Liver (tissue), 9 donors: Measurements from ENCODE around the gene BRD1. TPM values are rescaled to one million over a fixed set of nuclear protein-coding genes. Genes with fewer than 3 reads are reported as not detected.

ENCODE experiments used
- DNase-seq: peaks from one replicate; pipeline ENCODE4 v3.0.0-alpha.2; 2017; ENCODE audit warnings: low spot score
- H3K27ac ChIP-seq, 2 donors: one replicate each; pipeline ENCODE4 v1.7.0; 2013; ENCODE audit warnings: inconsistent platforms in 2 of 2, low read length in 2 of 2, control low read depth in 1 of 2, low read depth in 1 of 2, mild to moderate bottlenecking in 1 of 2
- H3K27me3 ChIP-seq, 4 donors: one replicate each; pipeline versions ENCODE4 v1.6.1 to v1.7.0; 2013; ENCODE audit warnings: low read length in 3 of 4, inconsistent platforms in 1 of 4, mild to moderate bottlenecking in 1 of 4, moderate library complexity in 1 of 4; ENCODE audit not compliant: control insufficient read depth in 4 of 4, insufficient read depth in 4 of 4
- H3K36me3 ChIP-seq, 4 donors: one replicate each; pipeline versions ENCODE4 v1.6.1 to v1.7.0; 2013; ENCODE audit warnings: low read length in 3 of 4, mild to moderate bottlenecking in 3 of 4, low read depth in 1 of 4, moderate library complexity in 1 of 4; ENCODE audit not compliant: control insufficient read depth in 4 of 4, insufficient read depth in 3 of 4
- H3K4me1 ChIP-seq, 4 donors: one replicate each; pipeline versions ENCODE4 v1.6.1 to v1.7.0; 2013; ENCODE audit warnings: low read length in 3 of 4, mild to moderate bottlenecking in 3 of 4, moderate library complexity in 1 of 4; ENCODE audit not compliant: control insufficient read depth in 4 of 4, insufficient read depth in 4 of 4
- H3K4me3 ChIP-seq, 3 donors: one replicate each; pipeline versions ENCODE4 v1.6.1 to v1.7.0; 2013; ENCODE audit warnings: low read length in 3 of 3, control low read depth in 1 of 3, low read depth in 1 of 3, mild to moderate bottlenecking in 1 of 3
- H3K9ac ChIP-seq, 2 donors: one replicate each; pipeline ENCODE4 v1.7.0; 2013; ENCODE audit warnings: low read length in 2 of 2, mild to moderate bottlenecking in 2 of 2, moderate library complexity in 2 of 2, control low read depth in 1 of 2, low read depth in 1 of 2
- H3K9me3 ChIP-seq, 4 donors: one replicate each; pipeline versions ENCODE4 v1.6.1 to v1.7.0; 2013; ENCODE audit warnings: low read length in 3 of 4; ENCODE audit not compliant: control insufficient read depth in 4 of 4
- ATF3 ChIP-seq: IDR thresholded peaks from 2 replicates; pipeline ENCODE4 v1.6.1; 2016; ENCODE audit warnings: antibody characterized with exemption
- CTCF ChIP-seq: fragments of 150-350 bp; IDR thresholded peaks from 2 replicates; pipeline ENCODE4 v1.5.1; 2017; ENCODE audit warnings: improper control_type of control experiment, low read depth, low read length; ENCODE audit not compliant: missing input control
- EGR1 ChIP-seq, 2 donors: IDR thresholded peaks; 2 replicates each; pipeline ENCODE4 v1.6.1; 2016 to 2018; ENCODE audit warnings: antibody characterized with exemption in 2 of 2, low read depth in 2 of 2
- FOXA1 ChIP-seq: IDR thresholded peaks from 2 replicates; pipeline ENCODE4 v1.6.1; 2016; ENCODE audit warnings: antibody characterized with exemption
- FOXA2 ChIP-seq: IDR thresholded peaks from 2 replicates; pipeline ENCODE4 v1.6.1; 2016; ENCODE audit warnings: antibody characterized with exemption
- GABPA ChIP-seq, 2 donors: IDR thresholded peaks in 1 of 2; conservative IDR thresholded peaks in 1 of 2; 2 replicates each; pipeline ENCODE4 v1.6.1; 2016; ENCODE audit warnings: antibody characterized with exemption in 2 of 2, mild to moderate bottlenecking in 1 of 2, moderate library complexity in 1 of 2
- HNF4A ChIP-seq, 2 donors: conservative IDR thresholded peaks; 2 replicates each; pipeline ENCODE4 v1.6.1; 2016; ENCODE audit warnings: antibody characterized with exemption in 2 of 2, mild to moderate bottlenecking in 2 of 2
- HNF4G ChIP-seq: IDR thresholded peaks from 2 replicates; pipeline ENCODE4 v1.6.1; 2016; ENCODE audit warnings: antibody characterized with exemption
- JUND ChIP-seq, 2 donors: IDR thresholded peaks; 2 replicates each; pipeline ENCODE4 v1.6.1; 2016; ENCODE audit warnings: antibody characterized with exemption in 2 of 2
- NR2F2 ChIP-seq: IDR thresholded peaks from 2 replicates; pipeline ENCODE4 v1.6.1; 2016; ENCODE audit warnings: antibody characterized with exemption
- RAD21 ChIP-seq, 2 donors: IDR thresholded peaks; 2 replicates each; pipeline ENCODE4 v1.6.1; 2016; ENCODE audit warnings: antibody characterized with exemption in 2 of 2, mild to moderate bottlenecking in 2 of 2
- RXRA ChIP-seq, 2 donors: IDR thresholded peaks; 2 replicates each; pipeline ENCODE4 v1.6.1; 2017 to 2018; ENCODE audit warnings: antibody characterized with exemption in 2 of 2, mild to moderate bottlenecking in 1 of 2
- SP1 ChIP-seq: IDR thresholded peaks from 2 replicates; pipeline ENCODE4 v1.6.1; 2018; ENCODE audit warnings: antibody characterized with exemption, mild to moderate bottlenecking
- TAF1 ChIP-seq: conservative IDR thresholded peaks from 2 replicates; pipeline ENCODE4 v1.6.1; 2016; ENCODE audit warnings: antibody characterized with exemption, mild to moderate bottlenecking
- YY1 ChIP-seq: IDR thresholded peaks from 2 replicates; pipeline ENCODE4 v1.6.1; 2016; ENCODE audit warnings: antibody characterized with exemption, mild to moderate bottlenecking
- ZBTB33 ChIP-seq: IDR thresholded peaks from 2 replicates; pipeline ENCODE4 v1.6.1; 2016; ENCODE audit warnings: antibody characterized with exemption
- WGBS: extraction: QIAGEN DNeasy Blood & Tissue Kit; methylation state at CpG from one replicate; pipeline ENCODE4 v1.1.7; 2013; 5-methylcytosine and 5-hydroxymethylcytosine counted together
- polyA plus RNA-seq, 2 donors: library from polyadenylated mRNA; stranded (reverse) in 1 of 2; unstranded in 1 of 2; fragments of 200-250 nt in 1 of 2; fragments of >200 nt in 1 of 2; fragmentation: Nextera tagmentation in 1 of 2; extraction: Ambion mirVana in 1 of 2; gene quantifications; one replicate each; pipeline versions ENCODE4 v1.2.1 to v1.2.3, GENCODE V29; 2013 to 2015
- total RNA-seq, 2 donors: library from RNA; depleted of rRNA; stranded (reverse); fragments of >200 nt; gene quantifications; one replicate each; pipeline ENCODE4 v1.2.3, GENCODE V29; 2014
- TF ChIP-seq, protein P1 (sequence below): IDR thresholded peaks from 2 replicates; pipeline ENCODE4 v1.6.1; 2016; ENCODE audit warnings: antibody characterized with exemption
- TF ChIP-seq, protein P2 (sequence below): IDR thresholded peaks from 2 replicates; pipeline ENCODE4 v1.6.1; 2016; ENCODE audit warnings: antibody characterized with exemption, mild to moderate bottlenecking
- donor health status: healthy.
- donor health status: healthy.
- donor health status: healthy.
- donor health status: healthy.
- donor health status: healthy.

BRD1 gene
- total and polyA plus RNA-seq, 4 donors = 3.3 to 20.7 (median 11.6) TPM

DNA sequence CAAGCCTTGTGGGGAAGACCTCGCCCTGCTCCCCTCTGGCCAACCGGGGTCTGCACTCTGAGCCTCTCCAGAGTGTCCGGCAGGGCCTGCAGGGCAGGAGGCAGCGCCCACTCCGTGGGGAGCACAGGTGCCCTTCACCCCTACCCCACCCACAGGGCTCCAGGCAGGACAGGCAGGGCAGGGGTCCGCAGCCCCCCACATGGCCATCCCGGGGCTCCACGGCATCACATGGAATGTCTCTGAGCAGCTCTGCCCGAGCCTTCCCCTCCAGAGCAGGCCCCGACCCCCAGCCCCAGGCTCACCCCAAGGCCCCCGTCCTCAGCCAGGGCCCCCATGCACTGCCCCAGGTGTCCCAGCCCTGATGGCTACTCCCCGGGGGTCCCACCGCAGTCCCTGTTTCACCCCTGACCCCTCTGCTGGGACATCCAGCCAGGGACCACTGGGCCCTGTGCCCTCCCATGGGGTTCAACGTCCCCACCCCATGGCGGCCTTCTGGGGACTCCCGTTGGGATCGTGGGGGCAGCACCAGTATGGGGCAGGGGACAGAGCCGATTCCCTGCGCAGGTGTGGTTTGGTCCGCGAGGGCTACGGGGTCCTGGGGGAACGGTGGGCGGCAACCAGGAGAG, 77.7 kb downstream of the BRD1 start:
- 86% methylated on average over 24 of the region's 24 CpGs for WGBS

More for the DNA sequence above, 77.7 kb downstream of the BRD1 start:
- Histone ChIP-seq H3K27ac (no peak overlapping the region), H3K9ac (no peak overlapping the region), H3K4me3 (no peak overlapping the region), H3K36me3 (no peaks in the 10 kb centered on the region), H3K27me3 (no peaks in the 10 kb centered on the region), H3K4me1 (no peaks in the 10 kb centered on the region), H3K9me3 (peaks cover 3 to 19% (median 5%) of the 10 kb centered on the region in 4 donors)
- TF ChIP-seq HNF4G (no peak), EGR1 (IDR thresholded peaks at IDR 0.05; ENCODE audit: low read depth in 2 of 2) (no peak), NR2F2 (no peak), ZBTB33 (no peak), CTCF (no peak), FOXA1 (no peak), JUND (IDR thresholded peaks at IDR 0.05) (no peak), HNF4A (conservative IDR thresholded peaks at IDR 0.05) (no peak), GABPA (IDR thresholded peaks at IDR 0.05 in 1 of 2, conservative IDR thresholded peaks at IDR 0.05 in 1 of 2) (no peak), SP1 (no peak), RXRA (IDR thresholded peaks at IDR 0.05) (no peak), ATF3 (no peak), FOXA2 (no peak), YY1 (no peak), RAD21 (IDR thresholded peaks at IDR 0.05) (no peak), TAF1 (no peak)
- TF ChIP-seq, protein P1, sequence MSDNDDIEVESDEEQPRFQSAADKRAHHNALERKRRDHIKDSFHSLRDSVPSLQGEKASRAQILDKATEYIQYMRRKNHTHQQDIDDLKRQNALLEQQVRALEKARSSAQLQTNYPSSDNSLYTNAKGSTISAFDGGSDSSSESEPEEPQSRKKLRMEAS = no peak
- TF ChIP-seq, protein P2, sequence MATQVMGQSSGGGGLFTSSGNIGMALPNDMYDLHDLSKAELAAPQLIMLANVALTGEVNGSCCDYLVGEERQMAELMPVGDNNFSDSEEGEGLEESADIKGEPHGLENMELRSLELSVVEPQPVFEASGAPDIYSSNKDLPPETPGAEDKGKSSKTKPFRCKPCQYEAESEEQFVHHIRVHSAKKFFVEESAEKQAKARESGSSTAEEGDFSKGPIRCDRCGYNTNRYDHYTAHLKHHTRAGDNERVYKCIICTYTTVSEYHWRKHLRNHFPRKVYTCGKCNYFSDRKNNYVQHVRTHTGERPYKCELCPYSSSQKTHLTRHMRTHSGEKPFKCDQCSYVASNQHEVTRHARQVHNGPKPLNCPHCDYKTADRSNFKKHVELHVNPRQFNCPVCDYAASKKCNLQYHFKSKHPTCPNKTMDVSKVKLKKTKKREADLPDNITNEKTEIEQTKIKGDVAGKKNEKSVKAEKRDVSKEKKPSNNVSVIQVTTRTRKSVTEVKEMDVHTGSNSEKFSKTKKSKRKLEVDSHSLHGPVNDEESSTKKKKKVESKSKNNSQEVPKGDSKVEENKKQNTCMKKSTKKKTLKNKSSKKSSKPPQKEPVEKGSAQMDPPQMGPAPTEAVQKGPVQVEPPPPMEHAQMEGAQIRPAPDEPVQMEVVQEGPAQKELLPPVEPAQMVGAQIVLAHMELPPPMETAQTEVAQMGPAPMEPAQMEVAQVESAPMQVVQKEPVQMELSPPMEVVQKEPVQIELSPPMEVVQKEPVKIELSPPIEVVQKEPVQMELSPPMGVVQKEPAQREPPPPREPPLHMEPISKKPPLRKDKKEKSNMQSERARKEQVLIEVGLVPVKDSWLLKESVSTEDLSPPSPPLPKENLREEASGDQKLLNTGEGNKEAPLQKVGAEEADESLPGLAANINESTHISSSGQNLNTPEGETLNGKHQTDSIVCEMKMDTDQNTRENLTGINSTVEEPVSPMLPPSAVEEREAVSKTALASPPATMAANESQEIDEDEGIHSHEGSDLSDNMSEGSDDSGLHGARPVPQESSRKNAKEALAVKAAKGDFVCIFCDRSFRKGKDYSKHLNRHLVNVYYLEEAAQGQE = no peak
- no peak for DNase-seq
